Epithelial cell of proximal tubule (primary cell): ENCODE data around the gene SYT13. TPM values are rescaled to one million over a fixed set of nuclear protein-coding genes. Genes with fewer than 3 reads are reported as not detected.

ENCODE experiments used
- DNase-seq: peaks from one replicate; pipeline ENCODE4 v3.0.0-alpha.2; 2011; ENCODE audit warnings: low read depth
- H3K4me3 ChIP-seq: 2 replicates; pipeline ENCODE4 v1.5.1; 2011; ENCODE audit warnings: low read depth, mild to moderate bottlenecking, low read length
- CTCF ChIP-seq: conservative IDR thresholded peaks from 2 replicates; pipeline ENCODE4 v1.5.1; 2012; ENCODE audit warnings: low read depth, mild to moderate bottlenecking, low read length
- total RNA-seq: library from RNA; depleted of rRNA; stranded (reverse); fragments of >200 nt; gene quantifications from 2 replicates; pipeline ENCODE4 v1.2.3, GENCODE V29; 2015

SYT13 gene
- total RNA-seq, 1 donor from 2014 or later, result 5.4 TPM

- DNase-seq, result no peak
- H3K4me3 ChIP-seq, result no peak overlapping the region
- no peak for TF ChIP-seq CTCF
These were observed 42.2 kb downstream of the SYT13 start for GRCh38 chr11:45243967-45244366.

DNA sequence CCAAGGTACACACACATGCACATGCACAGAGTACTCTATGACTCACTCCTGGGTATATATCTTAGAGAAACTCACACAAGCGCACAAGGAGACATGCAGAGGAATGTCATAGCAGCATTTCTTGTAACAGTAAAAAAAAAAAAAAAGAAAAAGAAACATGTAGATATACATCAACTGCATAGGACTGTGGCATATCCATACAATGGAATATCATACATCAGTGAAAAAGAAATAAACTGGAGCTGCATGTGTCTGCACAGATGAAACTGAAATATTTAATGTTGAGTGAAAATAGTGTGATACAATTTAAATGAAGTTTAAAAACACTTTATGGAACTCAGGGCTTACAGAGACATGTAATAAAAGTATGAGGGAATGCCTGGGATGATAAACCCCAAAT lies 46.4 kb downstream of the SYT13 start:
- no peak for DNase-seq
- no peak overlapping the region for H3K4me3 ChIP-seq
- no peak for TF ChIP-seq CTCF

DNA sequence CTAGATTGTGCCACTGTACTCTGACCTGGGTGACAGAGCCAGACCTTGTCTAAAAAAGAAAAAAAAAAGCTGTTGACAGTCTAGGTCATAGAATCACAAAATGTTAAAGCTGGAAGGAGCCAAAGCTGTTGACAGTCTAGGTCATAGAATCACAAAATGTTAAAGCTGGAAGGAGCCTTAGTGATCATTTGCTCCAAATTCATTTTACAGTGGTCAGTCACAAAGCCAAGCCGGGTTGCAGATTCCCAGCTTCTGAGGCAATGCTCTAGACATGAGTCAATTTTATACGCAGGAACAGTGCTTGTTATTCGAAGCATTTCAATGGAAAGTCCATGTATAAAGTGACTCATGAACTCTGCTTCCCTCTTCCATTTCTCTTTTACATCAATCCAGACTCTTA lies 47.4 kb downstream of the SYT13 start:
- TF ChIP-seq CTCF, result no peak
- no peak overlapping the region for H3K4me3 ChIP-seq
- peak; percentile 38 for DNase-seq

GRCh38 chr11:45237711-45238315 lies 48.3 kb downstream of the SYT13 start:
- no peak for TF ChIP-seq CTCF
- DNase-seq, result no peak
- no peak overlapping the region for H3K4me3 ChIP-seq

DNA sequence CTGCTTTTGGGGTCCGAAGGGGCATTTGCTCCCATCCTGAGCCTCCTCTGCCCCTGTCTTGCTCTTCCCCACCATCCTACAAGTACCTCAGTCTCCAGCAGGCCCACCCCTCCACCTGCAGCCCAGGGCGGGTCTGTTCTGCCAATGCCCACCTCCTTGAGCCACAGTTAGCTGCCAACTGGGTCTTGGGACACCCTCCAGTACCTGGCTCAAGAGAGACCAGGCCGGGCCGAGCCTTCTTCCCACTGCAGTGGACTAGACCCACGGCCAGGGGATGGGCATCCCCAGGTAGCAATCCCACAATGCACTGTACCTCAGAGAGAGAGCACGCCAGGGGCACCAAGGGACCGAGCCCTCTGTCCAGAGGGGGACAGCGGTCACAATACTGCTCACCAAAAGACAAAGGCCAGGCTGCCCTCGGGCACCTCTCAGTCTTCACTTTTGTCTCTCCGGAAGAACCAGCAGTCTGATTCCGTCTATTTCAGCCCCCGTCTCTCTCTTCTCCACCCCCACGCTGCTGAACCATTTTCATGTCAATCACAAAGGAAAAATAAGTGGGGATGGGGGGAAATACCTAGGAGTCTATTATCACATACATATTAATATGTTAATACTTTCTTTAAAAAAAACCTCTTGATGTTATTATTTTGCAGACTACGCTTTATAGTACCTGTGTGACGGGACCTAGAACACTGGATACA lies 51.7 kb downstream of the SYT13 start:
- H3K4me3 ChIP-seq, result no peak overlapping the region
- no peak for TF ChIP-seq CTCF
- no peak for DNase-seq

DNA sequence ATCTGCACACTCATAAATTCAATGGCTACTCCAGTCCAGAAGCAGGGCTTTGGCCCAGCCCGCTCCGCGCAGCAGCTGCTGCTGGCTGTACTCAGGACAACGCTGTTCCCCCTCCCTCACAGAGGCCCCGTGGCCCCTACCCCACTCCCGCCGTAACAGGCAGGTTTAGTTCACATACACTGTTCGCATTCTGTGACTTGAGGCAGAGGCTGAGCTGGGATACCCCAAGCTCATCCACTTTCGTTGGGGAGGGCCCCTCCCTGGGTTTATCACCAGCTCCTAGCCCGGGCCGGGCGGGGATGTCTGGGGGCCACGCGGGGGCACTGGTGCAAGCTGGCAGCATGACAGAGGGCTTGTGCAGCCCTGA lies 52.4 kb downstream of the SYT13 start:
- no peak for DNase-seq
- TF ChIP-seq CTCF, result no peak
- H3K4me3 ChIP-seq, result no peak overlapping the region
